Coronary artery (tissue), 2 donors: ENCODE data around the gene ADAMTS9.

Experiments
- DNase-seq: peaks from one replicate; pipeline ENCODE4 v3.0.0-alpha.2; 2017; ENCODE audit warnings: low spot score
- H3K27ac ChIP-seq, 2 donors: fragments of 200-600 bp; sonication (generic); one replicate each; pipeline ENCODE4 v1.5.1; 2016 to 2019
- H3K4me3 ChIP-seq: fragments of 200-600 bp; sonication (generic); 2 replicates; pipeline ENCODE4 v1.5.1; 2016; ENCODE audit warnings: mild to moderate bottlenecking, moderate library complexity
- TF ChIP-seq, protein P1 (sequence below): fragments of 200-600 bp; sonication (generic); IDR thresholded peaks from one replicate; pipeline ENCODE4 v1.5.1; 2019; ENCODE audit warnings: antibody characterized with exemption

ADAMTS9 gene

DNA sequence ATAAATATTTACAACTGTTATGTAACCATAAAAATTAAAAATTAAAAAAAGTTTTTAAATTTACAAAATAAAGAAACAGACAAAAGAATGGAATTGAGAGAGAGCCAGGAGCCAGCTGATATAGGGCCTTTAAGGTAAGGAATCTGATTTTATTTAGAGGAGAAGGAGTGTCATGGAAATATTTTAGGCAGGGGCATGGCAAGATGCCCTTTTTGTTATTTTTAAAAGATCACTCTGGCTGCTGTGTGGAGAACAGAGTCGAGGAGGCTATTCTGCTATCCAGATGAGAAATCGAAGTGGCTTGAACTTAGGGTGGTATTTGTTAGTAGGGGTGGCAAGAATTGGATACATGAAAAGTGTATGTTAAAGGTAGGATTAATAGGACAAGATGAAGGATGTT, 9.1 kb upstream of the ADAMTS9 start:
- TF ChIP-seq, protein P1, sequence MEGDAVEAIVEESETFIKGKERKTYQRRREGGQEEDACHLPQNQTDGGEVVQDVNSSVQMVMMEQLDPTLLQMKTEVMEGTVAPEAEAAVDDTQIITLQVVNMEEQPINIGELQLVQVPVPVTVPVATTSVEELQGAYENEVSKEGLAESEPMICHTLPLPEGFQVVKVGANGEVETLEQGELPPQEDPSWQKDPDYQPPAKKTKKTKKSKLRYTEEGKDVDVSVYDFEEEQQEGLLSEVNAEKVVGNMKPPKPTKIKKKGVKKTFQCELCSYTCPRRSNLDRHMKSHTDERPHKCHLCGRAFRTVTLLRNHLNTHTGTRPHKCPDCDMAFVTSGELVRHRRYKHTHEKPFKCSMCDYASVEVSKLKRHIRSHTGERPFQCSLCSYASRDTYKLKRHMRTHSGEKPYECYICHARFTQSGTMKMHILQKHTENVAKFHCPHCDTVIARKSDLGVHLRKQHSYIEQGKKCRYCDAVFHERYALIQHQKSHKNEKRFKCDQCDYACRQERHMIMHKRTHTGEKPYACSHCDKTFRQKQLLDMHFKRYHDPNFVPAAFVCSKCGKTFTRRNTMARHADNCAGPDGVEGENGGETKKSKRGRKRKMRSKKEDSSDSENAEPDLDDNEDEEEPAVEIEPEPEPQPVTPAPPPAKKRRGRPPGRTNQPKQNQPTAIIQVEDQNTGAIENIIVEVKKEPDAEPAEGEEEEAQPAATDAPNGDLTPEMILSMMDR, result no peak
- Histone ChIP-seq H3K27ac (no peak overlapping the region), H3K4me3 (no peak overlapping the region)
- DNase-seq, result no peak

DNA sequence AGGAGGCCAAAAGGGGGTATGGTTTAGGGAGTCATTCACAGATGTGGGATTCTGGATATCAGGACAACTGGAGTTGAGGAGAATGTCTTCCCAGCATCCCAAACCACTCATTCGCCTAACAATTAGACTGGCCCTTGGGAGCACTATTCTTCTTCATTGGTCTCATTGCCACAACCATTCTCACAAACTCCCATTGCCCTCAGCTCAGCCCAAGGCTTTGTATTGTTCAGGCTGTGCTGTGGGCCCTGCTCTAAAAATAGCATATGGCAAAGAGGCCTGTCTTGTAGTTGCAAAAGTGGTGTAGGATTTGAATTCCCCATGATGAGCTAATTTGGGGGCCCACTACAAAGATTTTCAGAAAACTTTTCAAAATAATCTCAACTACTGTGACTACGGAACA, 6.3 kb upstream of the ADAMTS9 start:
- H3K4me3 ChIP-seq, result no peak overlapping the region
- H3K27ac ChIP-seq, result no peak overlapping the region
- DNase-seq, result no peak
- TF ChIP-seq, protein P1, result no peak

DNA sequence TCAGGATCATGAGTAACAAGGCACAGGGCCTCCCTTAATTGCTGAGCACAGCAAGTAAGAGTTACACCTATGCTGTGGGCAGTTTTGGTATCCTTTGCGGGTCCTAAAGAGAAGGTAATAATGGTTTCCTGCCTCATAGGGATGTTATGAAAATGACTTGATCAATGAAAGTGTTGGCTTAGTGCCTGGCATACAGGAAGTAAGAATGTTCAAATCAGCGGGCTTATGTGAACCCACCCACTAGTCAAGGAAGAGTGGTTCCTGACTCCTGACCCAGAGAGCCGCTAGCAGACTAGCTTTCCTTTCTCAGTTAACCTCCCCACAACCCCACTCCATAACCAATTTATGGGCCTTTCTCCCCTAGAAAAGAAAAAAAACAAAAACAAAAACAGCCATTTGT, 5.2 kb upstream of the ADAMTS9 start:
- Histone ChIP-seq H3K27ac (no peak overlapping the region), H3K4me3 (no peak overlapping the region)
- TF ChIP-seq, protein P1, result no peak
- DNase-seq, result no peak

DNA sequence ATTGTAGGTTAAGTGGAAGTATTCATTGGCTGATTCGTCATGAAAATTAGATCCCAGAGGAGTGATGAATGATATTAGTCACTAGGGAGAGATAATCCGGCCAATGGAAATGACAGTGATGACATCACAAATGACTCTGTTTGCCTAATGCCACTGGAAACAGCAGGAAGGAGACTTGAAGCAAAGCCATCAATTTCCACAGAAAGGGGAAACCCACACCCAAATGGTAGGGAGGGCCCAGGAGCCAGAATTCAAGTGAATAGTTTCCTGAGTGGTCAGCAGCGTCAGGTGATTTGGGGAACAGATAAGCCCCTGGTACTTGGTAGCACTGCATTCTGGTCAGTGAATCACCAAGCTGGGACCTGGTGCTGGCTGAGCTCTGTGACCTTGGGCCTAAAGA, 3.3 kb upstream of the ADAMTS9 start:
- Histone ChIP-seq H3K4me3 (no peak overlapping the region), H3K27ac (peak overlapping the region in 1 of 2 donors; percentile 4)
- TF ChIP-seq, protein P1, result no peak
- no peak for DNase-seq

DNA sequence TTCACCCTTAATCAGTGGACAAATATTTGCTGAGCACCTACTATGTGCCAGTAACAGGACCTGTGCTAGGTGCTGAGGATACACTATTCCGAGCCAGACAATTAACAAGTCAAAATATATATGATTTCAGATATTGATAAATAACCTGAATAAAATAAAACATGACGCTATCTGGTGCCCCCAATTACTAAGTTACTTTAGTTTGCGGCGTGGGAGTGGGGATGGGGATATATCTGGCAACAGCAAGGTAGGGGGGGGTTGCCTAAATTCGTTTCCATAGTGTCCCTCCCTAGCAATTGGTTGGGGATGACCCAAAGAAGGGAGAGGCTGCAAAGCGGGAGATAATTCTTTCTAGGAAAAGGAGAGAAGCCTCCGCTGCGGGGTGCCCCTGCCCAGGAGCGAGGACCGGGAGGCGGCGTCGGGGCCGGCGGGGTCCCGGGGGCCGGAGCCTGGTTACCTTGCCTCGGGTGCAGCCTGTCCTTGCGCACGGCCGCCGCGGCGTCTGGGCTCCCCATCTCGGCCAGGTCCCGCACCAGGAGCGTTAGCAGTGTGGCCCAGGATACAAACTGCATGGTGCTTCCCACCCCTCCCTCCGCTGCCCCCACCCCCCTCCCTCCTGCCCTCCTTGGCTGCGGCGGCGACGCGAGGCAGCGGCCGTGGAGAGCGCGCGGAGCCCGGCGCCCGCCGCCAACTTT, 567 bp downstream of the ADAMTS9 start:
- TF ChIP-seq, protein P1, result no peak
- DNase-seq, result peak; percentile 81
- Histone ChIP-seq H3K27ac (peak overlapping the region; percentile 94 to 96), H3K4me3 (peak overlapping the region; percentile 77)

DNA sequence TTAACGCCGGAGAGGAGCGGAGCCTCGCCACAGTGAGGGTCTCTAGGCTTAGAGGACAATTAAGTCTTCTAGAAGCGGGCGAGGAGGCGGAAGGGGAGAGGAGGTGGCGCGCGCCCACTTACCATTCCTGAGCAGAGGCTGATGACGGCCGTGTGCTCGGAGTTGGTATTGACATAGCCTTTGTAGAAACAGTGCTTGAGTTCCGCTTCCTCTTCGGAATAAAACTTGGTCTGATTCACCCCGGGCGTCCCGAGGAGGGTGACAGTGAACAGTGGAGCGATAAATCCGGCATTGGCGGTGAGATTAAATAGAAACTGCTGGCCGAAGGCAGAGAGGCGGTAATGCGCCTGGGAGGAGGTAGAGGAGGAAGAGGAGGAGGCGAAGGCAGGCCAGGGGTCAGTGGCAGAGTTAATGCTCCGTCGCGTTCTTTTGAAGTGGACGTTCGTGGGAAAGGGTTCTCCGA, 1.3 kb downstream of the ADAMTS9 start:
- Histone ChIP-seq H3K27ac (peak overlapping the region; percentile 94 to 96), H3K4me3 (peak overlapping the region; percentile 77)
- TF ChIP-seq, protein P1, result no peak
- no peak for DNase-seq

DNA sequence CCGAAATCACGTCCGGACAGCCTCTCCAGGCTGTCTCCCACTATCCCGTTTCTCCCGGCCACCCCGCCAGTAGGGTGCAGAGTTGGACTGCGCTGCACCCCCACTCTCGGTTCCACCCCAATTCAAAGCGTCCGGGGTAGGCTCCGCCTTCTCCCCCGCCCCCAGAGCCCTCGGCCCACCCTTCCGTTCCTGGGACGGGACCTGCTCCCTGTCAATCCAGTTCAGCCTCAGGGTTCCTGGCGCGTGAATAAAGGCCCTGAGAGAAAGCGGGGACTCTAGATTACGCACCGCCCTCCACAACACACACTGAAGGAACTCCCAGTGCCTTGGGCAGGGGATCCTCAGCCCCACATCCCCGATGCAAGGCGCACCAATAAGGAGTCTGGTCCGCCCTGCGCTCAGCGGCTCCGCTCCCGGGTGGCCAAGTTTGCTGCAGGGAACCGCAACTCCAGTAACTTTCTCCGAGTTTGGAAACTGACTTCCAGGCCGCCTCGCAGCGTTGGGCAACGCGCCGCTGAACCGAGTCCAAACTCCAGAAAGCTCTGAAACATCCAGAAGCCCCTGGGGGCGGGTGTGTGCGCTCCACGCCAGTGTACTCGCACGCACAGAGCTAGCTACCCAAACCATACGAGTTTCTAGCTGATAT, 1.9 kb downstream of the ADAMTS9 start:
- TF ChIP-seq, protein P1, result peak; percentile 22
- peak; percentile 97 for DNase-seq
- peak overlapping the region; percentile 77 for H3K4me3 ChIP-seq
- H3K27ac ChIP-seq, result peak overlapping the region; percentile 94 to 96
